HG02588 (cell line): Measurements from ENCODE around the gene FLYWCH2.
A peak's percentile ranks its signal among the peaks of the same experiment; 100 is the strongest.

Experiments
- ATAC-seq: cut with Tn5 transposase; IDR thresholded peaks from one replicate; pipeline ENCODE4 v1.9.1; 2021; ENCODE audit warnings: mild to moderate bottlenecking, moderate library complexity; ENCODE audit not compliant: unreplicated experiment

The FLYWCH2 gene

GRCh38 chr16:2882650-2883457 is at the start of gene FLYWCH2:
FLYWCH2 (plus strand) TSS chr16:2883215; CDS start chr16:2896450, 13,235 bp downstream.
- ATAC-seq: peak; percentile 86

GRCh38 chr16:2833776-2834175 is 49.2 kb upstream of the FLYWCH2 start:
- no peak for ATAC-seq

GRCh38 chr16:2834968-2835367 is 48.0 kb upstream of the FLYWCH2 start:
- ATAC-seq: no peak

- no peak for ATAC-seq
Measured at GRCh38 chr16:2835638-2836493, 47.1 kb upstream of the FLYWCH2 start.

- ATAC-seq: no peak
Measured at GRCh38 chr16:2836646-2837508, 46.1 kb upstream of the FLYWCH2 start.

- no peak for ATAC-seq
Measured at GRCh38 chr16:2838928-2839327, 44.1 kb upstream of the FLYWCH2 start.

GRCh38 chr16:2839650-2840450 is 43.2 kb upstream of the FLYWCH2 start:
- no peak for ATAC-seq

- ATAC-seq: no peak
Measured at GRCh38 chr16:2840914-2841313, 42.1 kb upstream of the FLYWCH2 start.

GRCh38 chr16:2841606-2842339 is 41.2 kb upstream of the FLYWCH2 start:
- no peak for ATAC-seq

- no peak for ATAC-seq
Measured at GRCh38 chr16:2842340-2843000, 40.5 kb upstream of the FLYWCH2 start.

GRCh38 chr16:2843526-2843925 is 39.5 kb upstream of the FLYWCH2 start:
- no peak for ATAC-seq

- no peak for ATAC-seq
Measured at GRCh38 chr16:2845116-2845515, 37.9 kb upstream of the FLYWCH2 start.

GRCh38 chr16:2846511-2847310 is 36.3 kb upstream of the FLYWCH2 start:
- no peak for ATAC-seq

GRCh38 chr16:2848933-2849725 is 33.9 kb upstream of the FLYWCH2 start:
- ATAC-seq: no peak

GRCh38 chr16:2852003-2852730 is 30.8 kb upstream of the FLYWCH2 start:
- no peak for ATAC-seq

GRCh38 chr16:2852731-2853507 is 30.1 kb upstream of the FLYWCH2 start:
- no peak for ATAC-seq
